ENCODE results near the gene ST8SIA2. TPM values are rescaled to one million over a fixed set of nuclear protein-coding genes. Genes with fewer than 3 reads are reported as not detected.

The ST8SIA2 gene
- polyA plus RNA-seq, 3 donors, result not detected

- no peaks in the 10 kb centered on the region for H3K9me3 ChIP-seq (replicated peaks in 1 of 2; ENCODE audit: control insufficient read depth in 1 of 2, insufficient read depth in 1 of 2, low read length in 2 of 2)
- no peaks in the 10 kb centered on the region for H3K4me1 Mint-ChIP-seq
- H4K20me1 ChIP-seq (ENCODE audit: insufficient read depth, low read length), result no peaks in the 10 kb centered on the region
- no peak overlapping the region for H3K27ac Mint-ChIP-seq
- H3K36me3 ChIP-seq (replicated peaks in 1 of 2; ENCODE audit: control insufficient read depth in 1 of 2, insufficient read depth in 2 of 2, low read length in 2 of 2), result no peaks in the 10 kb centered on the region
- H2AFZ ChIP-seq (ENCODE audit: insufficient read depth, low read depth, low read length, poor library complexity, severe bottlenecking), result no peak overlapping the region
- no peaks in the 10 kb centered on the region for H3K36me3 Mint-ChIP-seq
- no peaks in the 10 kb centered on the region for H3K27me3 ChIP-seq (ENCODE audit: control insufficient read depth in 2 of 2, insufficient read depth in 2 of 2, low read length in 2 of 2)
- no peak overlapping the region for H3K4me2 ChIP-seq (replicated peaks; ENCODE audit: extremely low read depth, low read length, poor library complexity, severe bottlenecking)
- H3K4me1 ChIP-seq (ENCODE audit: control insufficient read depth in 1 of 2, insufficient read depth in 2 of 2, low read length in 2 of 2), result no peaks in the 10 kb centered on the region
- H3K9me3 Mint-ChIP-seq, result peaks cover 0 to 2% (median 0%) of the 10 kb centered on the region in 7 donors
- WGBS (ENCODE audit: insufficient coverage), result 71% methylated on average over 5 of the region's 5 CpGs
- no peak overlapping the region for H3K4me3 Mint-ChIP-seq
- H3K4me3 ChIP-seq (replicated peaks in 1 of 3; ENCODE audit: low read depth in 2 of 3, low read length in 3 of 3), result no peak overlapping the region
- no peak overlapping the region for H3K9ac ChIP-seq (ENCODE audit: insufficient read depth, low read length, poor library complexity, severe bottlenecking)
- intact Hi-C loops (cut with micrococcal nuclease), result no loop called here
- no peak for TF ChIP-seq CTCF (IDR thresholded peaks at IDR 0.05)
- H3K27ac ChIP-seq (ENCODE audit: low read depth in 1 of 2, low read length in 2 of 2), result no peak overlapping the region
- DNase-seq, result no peak
- peaks cover 3 to 5% (median 4%) of the 10 kb centered on the region in 3 donors for H3K27me3 Mint-ChIP-seq (ENCODE audit: low read depth in 3 of 3)
- H3K79me2 ChIP-seq (ENCODE audit: insufficient read depth, low read length), result no peaks in the 10 kb centered on the region
Observed at GRCh38 chr15:92463352-92463751, 69.7 kb downstream of the ST8SIA2 start.

- TF ChIP-seq CTCF (IDR thresholded peaks at IDR 0.05), result no peak
Observed at GRCh38 chr15:92463826-92464225, 70.1 kb downstream of the ST8SIA2 start.

More at GRCh38 chr15:92463826-92464225, 70.1 kb downstream of the ST8SIA2 start:
- Histone ChIP-seq H3K4me2 (replicated peaks; ENCODE audit: extremely low read depth, low read length, poor library complexity, severe bottlenecking) (no peak overlapping the region), H3K27ac (ENCODE audit: low read depth in 1 of 2, low read length in 2 of 2) (no peak overlapping the region), H3K36me3 (replicated peaks in 1 of 2; ENCODE audit: control insufficient read depth in 1 of 2, insufficient read depth in 2 of 2, low read length in 2 of 2) (no peaks in the 10 kb centered on the region), H3K4me3 (replicated peaks in 1 of 3; ENCODE audit: low read depth in 2 of 3, low read length in 3 of 3) (no peak overlapping the region), H3K79me2 (ENCODE audit: insufficient read depth, low read length) (no peaks in the 10 kb centered on the region), H2AFZ (ENCODE audit: insufficient read depth, low read depth, low read length, poor library complexity, severe bottlenecking) (no peak overlapping the region), H3K9me3 (replicated peaks in 1 of 2; ENCODE audit: control insufficient read depth in 1 of 2, insufficient read depth in 1 of 2, low read length in 2 of 2) (no peaks in the 10 kb centered on the region), H3K27me3 (ENCODE audit: control insufficient read depth in 2 of 2, insufficient read depth in 2 of 2, low read length in 2 of 2) (no peaks in the 10 kb centered on the region), H3K9ac (ENCODE audit: insufficient read depth, low read length, poor library complexity, severe bottlenecking) (no peak overlapping the region), H4K20me1 (ENCODE audit: insufficient read depth, low read length) (no peaks in the 10 kb centered on the region), H3K4me1 (ENCODE audit: control insufficient read depth in 1 of 2, insufficient read depth in 2 of 2, low read length in 2 of 2) (no peaks in the 10 kb centered on the region)
- Mint-ChIP-seq H3K27ac (no peak overlapping the region), H3K4me3 (no peak overlapping the region), H3K4me1 (no peaks in the 10 kb centered on the region), H3K27me3 (ENCODE audit: low read depth in 3 of 3) (peaks cover 0 to 5% (median 3%) of the 10 kb centered on the region in 3 donors), H3K36me3 (no peaks in the 10 kb centered on the region), H3K9me3 (peaks cover 0 to 2% (median 0%) of the 10 kb centered on the region in 7 donors)
- DNase-seq, result no peak
- WGBS (ENCODE audit: insufficient coverage), result 97% methylated on average over 5 of the region's 7 CpGs
- intact Hi-C loops (cut with micrococcal nuclease), result no loop called here

Measured in CD14-positive monocyte (primary cell).